SK-N-SH treated with all-trans-retinoic acid at 6 μM for 48 hours (cell line): ENCODE results near the gene C22orf39.

Source experiments
- ATAC-seq: fragments of 200-7000 bp; cut with Tn5 transposase; 3 replicates; pipeline ENCODE4 v1.9.1; 2020; ENCODE audit warnings: mild to moderate bottlenecking, moderate library complexity
- ARNTL ChIP-seq: fragments of 450-650 bp; formaldehyde crosslinking; IDR thresholded peaks from 2 replicates; pipeline ENCODE4 v1.5.0; 2020; ENCODE audit warnings: low read depth, mild to moderate bottlenecking, moderate library complexity, borderline replicate concordance
- BACH2 ChIP-seq: fragments of 250-450 bp; sonication (Bioruptor Pico); IDR thresholded peaks from 2 replicates; pipeline ENCODE4 v1.9.0; 2021; ENCODE audit warnings: mild to moderate bottlenecking, borderline replicate concordance
- CSDC2 ChIP-seq: fragments of 250-450 bp; sonication (Bioruptor Pico); IDR thresholded peaks from 2 replicates; pipeline ENCODE4 v1.5.0; 2020; ENCODE audit warnings: mild to moderate bottlenecking, moderate library complexity
- ESRRG ChIP-seq: fragments of 250-450 bp; sonication (Bioruptor Pico); IDR thresholded peaks from 2 replicates; pipeline ENCODE4 v1.6.1; 2021; ENCODE audit warnings: mild to moderate bottlenecking
- GLIS3 ChIP-seq: fragments of 250-450 bp; sonication (Bioruptor Pico); IDR thresholded peaks from 2 replicates; pipeline ENCODE4 v1.5.0; 2020; ENCODE audit warnings: mild to moderate bottlenecking, moderate library complexity
- ISL1 ChIP-seq: fragments of 250-450 bp; sonication (Bioruptor Pico); IDR thresholded peaks from 2 replicates; pipeline ENCODE4 v2.1.2; 2022; ENCODE audit warnings: mild to moderate bottlenecking, moderate library complexity
- OSR1 ChIP-seq: fragments of 250-450 bp; sonication (Bioruptor Pico); IDR thresholded peaks from 2 replicates; pipeline ENCODE4 v1.8.0; 2022; ENCODE audit warnings: moderate library complexity, mild to moderate bottlenecking, inconsistent platforms
- PPARA ChIP-seq: fragments of 250-450 bp; sonication (Bioruptor Pico); IDR thresholded peaks from 2 replicates; pipeline ENCODE4 v1.5.0; 2020; ENCODE audit warnings: mild to moderate bottlenecking, borderline replicate concordance
- RARB ChIP-seq: fragments of 250-450 bp; sonication (Bioruptor Pico); IDR thresholded peaks from 2 replicates; pipeline ENCODE4 v1.8.0; 2021; ENCODE audit warnings: mild to moderate bottlenecking, moderate library complexity
- SNAI2 ChIP-seq: fragments of 250-450 bp; sonication (Bioruptor Pico); IDR thresholded peaks from 2 replicates; pipeline ENCODE4 v1.5.0; 2020; ENCODE audit warnings: mild to moderate bottlenecking, moderate library complexity
- TCF4 ChIP-seq: fragments of 250-450 bp; sonication (Bioruptor Pico); IDR thresholded peaks from 2 replicates; pipeline ENCODE4 v1.8.0; 2021; ENCODE audit warnings: mild to moderate bottlenecking, moderate library complexity, borderline replicate concordance
- TOX ChIP-seq: fragments of 250-450 bp; sonication (Bioruptor Pico); IDR thresholded peaks from 2 replicates; pipeline ENCODE4 v1.8.0; 2021; ENCODE audit warnings: mild to moderate bottlenecking, moderate library complexity, borderline replicate concordance
- ZC3H10 ChIP-seq: fragments of 250-450 bp; sonication (Bioruptor Pico); IDR thresholded peaks from 2 replicates; pipeline ENCODE4 v1.5.1; 2021; ENCODE audit warnings: mild to moderate bottlenecking, moderate library complexity
- ZFP3 ChIP-seq: fragments of 250-450 bp; sonication (Bioruptor Pico); IDR thresholded peaks from 2 replicates; pipeline ENCODE4 v1.5.0; 2020; ENCODE audit warnings: mild to moderate bottlenecking, moderate library complexity
- ZFP30 ChIP-seq: fragments of 450-650 bp; formaldehyde crosslinking; IDR thresholded peaks from 2 replicates; pipeline ENCODE4 v1.5.0; 2022; ENCODE audit warnings: mild to moderate bottlenecking, moderate library complexity
- ZNF565 ChIP-seq: fragments of 450-650 bp; formaldehyde crosslinking; conservative IDR thresholded peaks from 2 replicates; pipeline ENCODE4 v1.5.0; 2020; ENCODE audit warnings: low read depth, mild to moderate bottlenecking, moderate library complexity
- ZNF70 ChIP-seq: fragments of 450-650 bp; formaldehyde crosslinking; IDR thresholded peaks from 2 replicates; pipeline ENCODE4 v1.5.0; 2020; ENCODE audit warnings: mild to moderate bottlenecking, moderate library complexity
- TF ChIP-seq, protein P1 (sequence below): fragments of 250-450 bp; sonication (Bioruptor Pico); IDR thresholded peaks from 2 replicates; pipeline ENCODE4 v1.5.0; 2020; ENCODE audit warnings: mild to moderate bottlenecking, moderate library complexity
- TF ChIP-seq, protein P2 (sequence below): fragments of 250-450 bp; sonication (Bioruptor Pico); IDR thresholded peaks from 2 replicates; pipeline ENCODE4 v1.8.0; 2021; ENCODE audit warnings: low read depth, mild to moderate bottlenecking, moderate library complexity, borderline replicate concordance
- TF ChIP-seq, protein P3 (sequence below): fragments of 250-450 bp; sonication (Bioruptor Pico); IDR thresholded peaks from 2 replicates; pipeline ENCODE4 v1.8.0; 2020; ENCODE audit warnings: mild to moderate bottlenecking, moderate library complexity, borderline replicate concordance

C22orf39 gene

GRCh38 chr22:19464975-19465374 lies 17.5 kb upstream of the C22orf39 start:
- no peak for TF ChIP-seq GLIS3 (CRISPR knock-in tag)
- TF ChIP-seq SNAI2, result no peak
- TF ChIP-seq ESRRG, result no peak
- no peak for TF ChIP-seq CSDC2
- TF ChIP-seq ARNTL, result no peak
- TF ChIP-seq ZC3H10 (CRISPR knock-in tag), result no peak
- no peak for TF ChIP-seq OSR1 (CRISPR knock-in tag)
- TF ChIP-seq, protein P1, sequence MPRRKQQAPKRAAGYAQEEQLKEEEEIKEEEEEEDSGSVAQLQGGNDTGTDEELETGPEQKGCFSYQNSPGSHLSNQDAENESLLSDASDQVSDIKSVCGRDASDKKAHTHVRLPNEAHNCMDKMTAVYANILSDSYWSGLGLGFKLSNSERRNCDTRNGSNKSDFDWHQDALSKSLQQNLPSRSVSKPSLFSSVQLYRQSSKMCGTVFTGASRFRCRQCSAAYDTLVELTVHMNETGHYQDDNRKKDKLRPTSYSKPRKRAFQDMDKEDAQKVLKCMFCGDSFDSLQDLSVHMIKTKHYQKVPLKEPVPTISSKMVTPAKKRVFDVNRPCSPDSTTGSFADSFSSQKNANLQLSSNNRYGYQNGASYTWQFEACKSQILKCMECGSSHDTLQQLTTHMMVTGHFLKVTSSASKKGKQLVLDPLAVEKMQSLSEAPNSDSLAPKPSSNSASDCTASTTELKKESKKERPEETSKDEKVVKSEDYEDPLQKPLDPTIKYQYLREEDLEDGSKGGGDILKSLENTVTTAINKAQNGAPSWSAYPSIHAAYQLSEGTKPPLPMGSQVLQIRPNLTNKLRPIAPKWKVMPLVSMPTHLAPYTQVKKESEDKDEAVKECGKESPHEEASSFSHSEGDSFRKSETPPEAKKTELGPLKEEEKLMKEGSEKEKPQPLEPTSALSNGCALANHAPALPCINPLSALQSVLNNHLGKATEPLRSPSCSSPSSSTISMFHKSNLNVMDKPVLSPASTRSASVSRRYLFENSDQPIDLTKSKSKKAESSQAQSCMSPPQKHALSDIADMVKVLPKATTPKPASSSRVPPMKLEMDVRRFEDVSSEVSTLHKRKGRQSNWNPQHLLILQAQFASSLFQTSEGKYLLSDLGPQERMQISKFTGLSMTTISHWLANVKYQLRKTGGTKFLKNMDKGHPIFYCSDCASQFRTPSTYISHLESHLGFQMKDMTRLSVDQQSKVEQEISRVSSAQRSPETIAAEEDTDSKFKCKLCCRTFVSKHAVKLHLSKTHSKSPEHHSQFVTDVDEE (CRISPR knock-in tag), result no peak
- TF ChIP-seq BACH2, result no peak
- no peak for TF ChIP-seq ZNF565 (CRISPR knock-in tag)
- TF ChIP-seq TOX (CRISPR knock-in tag), result no peak
- TF ChIP-seq, protein P2, sequence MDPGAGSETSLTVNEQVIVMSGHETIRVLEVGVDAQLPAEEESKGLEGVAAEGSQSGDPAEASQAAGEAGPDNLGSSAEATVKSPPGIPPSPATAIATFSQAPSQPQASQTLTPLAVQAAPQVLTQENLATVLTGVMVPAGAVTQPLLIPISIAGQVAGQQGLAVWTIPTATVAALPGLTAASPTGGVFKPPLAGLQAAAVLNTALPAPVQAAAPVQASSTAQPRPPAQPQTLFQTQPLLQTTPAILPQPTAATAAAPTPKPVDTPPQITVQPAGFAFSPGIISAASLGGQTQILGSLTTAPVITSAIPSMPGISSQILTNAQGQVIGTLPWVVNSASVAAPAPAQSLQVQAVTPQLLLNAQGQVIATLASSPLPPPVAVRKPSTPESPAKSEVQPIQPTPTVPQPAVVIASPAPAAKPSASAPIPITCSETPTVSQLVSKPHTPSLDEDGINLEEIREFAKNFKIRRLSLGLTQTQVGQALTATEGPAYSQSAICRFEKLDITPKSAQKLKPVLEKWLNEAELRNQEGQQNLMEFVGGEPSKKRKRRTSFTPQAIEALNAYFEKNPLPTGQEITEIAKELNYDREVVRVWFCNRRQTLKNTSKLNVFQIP (CRISPR knock-in tag), result no peak
- no peak for TF ChIP-seq ZFP3 (CRISPR knock-in tag)
- TF ChIP-seq, protein P3, sequence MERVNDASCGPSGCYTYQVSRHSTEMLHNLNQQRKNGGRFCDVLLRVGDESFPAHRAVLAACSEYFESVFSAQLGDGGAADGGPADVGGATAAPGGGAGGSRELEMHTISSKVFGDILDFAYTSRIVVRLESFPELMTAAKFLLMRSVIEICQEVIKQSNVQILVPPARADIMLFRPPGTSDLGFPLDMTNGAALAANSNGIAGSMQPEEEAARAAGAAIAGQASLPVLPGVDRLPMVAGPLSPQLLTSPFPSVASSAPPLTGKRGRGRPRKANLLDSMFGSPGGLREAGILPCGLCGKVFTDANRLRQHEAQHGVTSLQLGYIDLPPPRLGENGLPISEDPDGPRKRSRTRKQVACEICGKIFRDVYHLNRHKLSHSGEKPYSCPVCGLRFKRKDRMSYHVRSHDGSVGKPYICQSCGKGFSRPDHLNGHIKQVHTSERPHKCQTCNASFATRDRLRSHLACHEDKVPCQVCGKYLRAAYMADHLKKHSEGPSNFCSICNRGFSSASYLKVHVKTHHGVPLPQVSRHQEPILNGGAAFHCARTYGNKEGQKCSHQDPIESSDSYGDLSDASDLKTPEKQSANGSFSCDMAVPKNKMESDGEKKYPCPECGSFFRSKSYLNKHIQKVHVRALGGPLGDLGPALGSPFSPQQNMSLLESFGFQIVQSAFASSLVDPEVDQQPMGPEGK (CRISPR knock-in tag), result no peak
- no peak for ATAC-seq

DNA sequence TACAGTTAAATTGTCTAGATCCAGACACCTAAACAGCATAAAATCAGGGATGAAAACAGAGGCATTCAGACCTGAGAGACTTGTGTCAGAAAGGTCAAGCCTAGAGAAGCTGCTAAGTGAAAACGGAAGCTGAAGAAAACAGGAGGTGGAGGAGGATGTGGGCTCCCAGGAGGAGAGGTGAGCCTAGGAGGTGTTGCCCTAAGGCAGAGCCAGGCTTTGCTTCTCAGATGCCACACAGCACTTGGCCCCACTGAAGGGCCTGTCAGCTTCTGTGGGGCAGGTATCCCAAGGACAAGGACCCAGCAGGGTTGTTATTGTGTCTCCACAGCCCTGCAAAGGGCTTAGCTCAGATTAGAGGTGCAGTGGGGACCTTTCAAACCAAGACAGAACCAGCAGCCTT lies 17.0 kb upstream of the C22orf39 start:
- no peak for ATAC-seq
- TF ChIP-seq, protein P3 (CRISPR knock-in tag), result no peak
- TF ChIP-seq BACH2, result no peak
- no peak for TF ChIP-seq TCF4 (CRISPR knock-in tag)
- TF ChIP-seq, protein P2 (CRISPR knock-in tag), result no peak
- TF ChIP-seq ZNF70 (CRISPR knock-in tag), result no peak
- no peak for TF ChIP-seq CSDC2
- TF ChIP-seq PPARA, result no peak
- TF ChIP-seq GLIS3 (CRISPR knock-in tag), result no peak
- no peak for TF ChIP-seq ESRRG
- no peak for TF ChIP-seq ZFP30
- TF ChIP-seq ZFP3 (CRISPR knock-in tag), result no peak
- TF ChIP-seq ARNTL, result no peak
- no peak for TF ChIP-seq ZNF565 (CRISPR knock-in tag)
- TF ChIP-seq TOX (CRISPR knock-in tag), result no peak
- no peak for TF ChIP-seq RARB (CRISPR knock-in tag)
- TF ChIP-seq ISL1 (CRISPR knock-in tag), result no peak
